Measurements from ENCODE around the gene ACIN1.

ACIN1 gene

DNA sequence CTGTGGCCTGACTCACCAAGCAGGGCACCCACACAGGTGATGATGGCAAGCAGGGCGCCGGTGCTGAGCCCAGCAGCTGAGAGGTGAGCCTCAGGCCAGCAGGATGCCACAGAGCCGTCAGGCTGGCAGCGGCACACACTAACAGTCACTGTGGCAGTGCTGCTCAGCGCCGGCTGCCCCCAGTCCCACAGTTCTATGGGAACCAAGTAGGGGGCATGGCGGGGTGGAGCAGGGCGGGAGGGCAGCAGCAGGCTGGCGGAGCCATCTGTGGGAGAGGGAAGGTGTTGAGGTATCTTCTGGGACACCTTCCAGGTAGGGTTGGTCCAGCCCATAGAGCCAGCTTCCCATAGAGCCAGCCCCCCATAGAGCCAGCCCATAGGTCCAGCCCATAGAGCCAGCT, 45.9 kb downstream of the ACIN1 start:
- in situ Hi-C loops (cut with HindIII; ENCODE audit: low sequenced_read_pairs) = no loop called here

DNA sequence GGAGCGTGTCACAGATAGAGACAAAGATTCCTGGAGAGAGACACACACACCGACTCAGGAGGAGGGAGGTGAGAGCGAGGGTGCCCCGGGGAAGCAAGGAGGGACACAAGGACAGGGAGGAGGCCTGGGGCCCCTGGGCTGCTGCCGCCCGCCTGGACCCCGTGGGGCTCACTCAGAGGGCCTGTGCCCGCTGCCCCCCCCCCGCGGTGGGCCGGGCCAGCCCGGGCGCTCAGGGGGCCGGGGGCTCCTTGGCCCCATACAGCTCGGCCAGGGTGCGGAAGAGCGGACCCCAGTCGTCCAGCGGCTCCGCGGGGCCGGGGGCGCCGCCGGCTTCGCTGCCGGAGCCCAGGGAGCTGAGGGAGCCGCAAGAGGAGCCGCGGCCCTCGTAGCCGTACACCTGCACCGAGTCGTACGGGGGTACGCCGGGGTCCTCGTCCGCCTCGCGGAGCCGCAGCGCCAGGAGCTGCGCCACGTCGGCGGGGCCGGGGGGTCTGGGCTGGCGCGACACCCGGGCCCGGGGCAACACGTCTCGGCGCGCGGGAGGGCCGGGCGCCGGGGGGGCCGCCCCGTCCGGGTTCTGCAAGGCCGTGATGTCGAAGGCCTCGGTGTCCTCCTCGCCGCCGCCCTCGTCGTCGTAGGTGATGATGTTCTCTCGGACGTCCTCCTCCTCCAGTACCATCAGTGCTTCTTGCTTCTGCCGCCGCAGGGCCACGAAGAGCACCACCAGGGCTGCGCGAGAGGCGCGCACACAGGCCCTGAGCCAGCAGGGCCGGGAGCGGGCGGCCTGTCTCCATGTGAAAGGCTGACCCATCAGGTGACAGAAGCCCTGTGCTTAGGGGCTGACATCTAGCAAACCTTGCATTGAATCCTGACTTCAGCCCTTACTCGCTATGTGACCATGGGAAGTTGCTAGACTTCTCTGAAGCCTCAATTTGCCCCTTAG, 46.9 kb downstream of the ACIN1 start:
- in situ Hi-C loops (cut with HindIII; ENCODE audit: low sequenced_read_pairs) = no loop called here

DNA sequence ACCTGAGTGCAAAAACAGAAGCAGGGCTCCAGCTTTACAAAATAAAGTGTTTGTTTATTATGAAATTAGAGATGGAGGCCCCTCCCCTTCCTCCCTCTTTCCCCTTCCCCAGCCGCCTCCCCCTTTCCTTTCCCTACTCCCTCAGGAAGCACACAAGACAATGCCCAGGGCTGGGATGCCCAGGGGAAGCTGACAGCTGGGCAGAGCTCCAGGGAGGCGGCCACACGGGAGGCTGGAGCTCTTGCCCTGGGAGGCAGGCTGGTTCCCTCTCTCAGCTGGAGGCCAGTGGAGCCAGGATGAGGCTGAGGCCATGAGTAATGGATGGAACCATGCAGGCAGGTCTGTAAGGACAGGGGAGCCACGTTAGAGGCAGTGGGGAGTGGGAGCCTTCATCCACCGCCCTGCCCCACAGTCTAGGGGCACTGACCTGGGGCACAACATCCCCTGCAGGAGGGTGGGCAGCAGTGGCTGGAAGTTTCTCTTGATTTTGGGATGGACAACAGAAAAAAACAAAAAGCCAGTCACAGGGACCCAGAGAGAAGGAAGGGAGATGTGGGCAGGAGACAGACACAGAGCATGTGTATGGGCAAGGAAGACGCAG, 47.8 kb downstream of the ACIN1 start:
- in situ Hi-C loops (cut with HindIII; ENCODE audit: low sequenced_read_pairs) = no loop called here

GRCh38 chr14:23045419-23046357, 49.2 kb downstream of the ACIN1 start:
- in situ Hi-C loops (cut with HindIII; ENCODE audit: low sequenced_read_pairs) = no loop called here

- in situ Hi-C loops (cut with HindIII; ENCODE audit: low sequenced_read_pairs) = no loop called here
Observed at GRCh38 chr14:23044840-23045239, 50.1 kb downstream of the ACIN1 start.

- in situ Hi-C loops (cut with HindIII; ENCODE audit: low sequenced_read_pairs) = no loop called here
Observed at GRCh38 chr14:23043754-23044153, 51.2 kb downstream of the ACIN1 start.

DNA sequence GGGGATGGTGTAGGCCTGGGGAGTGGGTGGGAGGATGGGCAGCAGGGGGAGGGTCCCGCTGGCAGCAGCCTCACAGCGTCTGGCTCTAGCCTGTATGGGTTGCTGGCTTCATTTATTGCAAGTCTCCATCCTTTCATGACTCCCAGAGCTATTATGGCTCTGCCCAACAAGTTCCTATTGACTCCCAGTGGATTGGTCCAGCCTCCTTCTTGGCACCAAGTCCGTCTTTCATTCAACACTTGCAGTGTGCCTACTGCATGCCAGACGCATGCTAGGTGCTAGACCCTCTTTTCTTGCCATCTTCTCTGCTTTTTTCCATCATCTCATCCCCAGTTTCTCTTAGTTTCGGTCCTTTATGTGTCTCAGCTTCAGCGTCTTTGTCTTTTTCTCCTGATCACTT, 51.8 kb downstream of the ACIN1 start:
- in situ Hi-C loops (cut with HindIII; ENCODE audit: low sequenced_read_pairs) = no loop called here

DNA sequence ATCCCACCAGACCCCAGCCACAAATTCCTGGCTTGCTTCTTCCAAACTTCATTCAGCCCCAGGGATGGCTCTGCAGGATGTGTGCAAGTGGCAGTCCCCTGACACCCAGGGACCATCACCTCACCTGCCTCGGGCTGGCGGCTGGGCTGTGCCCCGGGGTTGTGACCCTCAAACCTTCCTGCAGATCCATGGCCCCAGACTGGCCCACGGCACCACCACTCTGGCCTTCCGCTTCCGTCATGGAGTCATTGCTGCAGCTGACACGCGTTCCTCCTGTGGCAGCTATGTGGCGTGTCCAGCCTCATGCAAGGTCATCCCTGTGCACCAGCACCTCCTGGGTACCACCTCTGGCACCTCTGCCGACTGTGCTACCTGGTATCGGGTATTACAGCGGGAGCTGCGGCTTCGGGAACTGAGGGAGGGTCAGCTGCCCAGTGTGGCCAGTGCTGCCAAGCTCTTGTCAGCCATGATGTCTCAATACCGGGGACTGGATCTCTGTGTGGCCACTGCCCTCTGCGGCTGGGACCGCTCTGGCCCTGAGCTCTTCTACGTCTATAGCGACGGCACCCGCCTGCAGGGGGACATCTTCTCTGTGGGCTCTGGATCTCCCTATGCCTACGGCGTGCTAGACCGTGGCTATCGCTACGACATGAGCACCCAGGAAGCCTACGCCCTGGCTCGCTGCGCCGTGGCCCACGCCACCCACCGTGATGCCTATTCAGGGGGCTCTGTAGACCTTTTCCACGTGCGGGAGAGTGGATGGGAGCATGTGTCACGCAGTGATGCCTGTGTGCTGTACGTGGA, 52.6 kb downstream of the ACIN1 start, which contains the start of gene PSMB11:
PSMB11 (plus strand) TSS at position 51 of the 804 bp plus-strand sequence; CDS start at position 65, 14 bp downstream.
- in situ Hi-C loops (cut with HindIII; ENCODE audit: low sequenced_read_pairs) = no loop called here

- in situ Hi-C loops (cut with HindIII; ENCODE audit: low sequenced_read_pairs) = no loop called here
Observed at GRCh38 chr14:23041729-23042128, 53.2 kb downstream of the ACIN1 start.

- in situ Hi-C loops (cut with HindIII; ENCODE audit: low sequenced_read_pairs) = no loop called here
Observed at GRCh38 chr14:23040100-23040499, 54.8 kb downstream of the ACIN1 start.

DNA sequence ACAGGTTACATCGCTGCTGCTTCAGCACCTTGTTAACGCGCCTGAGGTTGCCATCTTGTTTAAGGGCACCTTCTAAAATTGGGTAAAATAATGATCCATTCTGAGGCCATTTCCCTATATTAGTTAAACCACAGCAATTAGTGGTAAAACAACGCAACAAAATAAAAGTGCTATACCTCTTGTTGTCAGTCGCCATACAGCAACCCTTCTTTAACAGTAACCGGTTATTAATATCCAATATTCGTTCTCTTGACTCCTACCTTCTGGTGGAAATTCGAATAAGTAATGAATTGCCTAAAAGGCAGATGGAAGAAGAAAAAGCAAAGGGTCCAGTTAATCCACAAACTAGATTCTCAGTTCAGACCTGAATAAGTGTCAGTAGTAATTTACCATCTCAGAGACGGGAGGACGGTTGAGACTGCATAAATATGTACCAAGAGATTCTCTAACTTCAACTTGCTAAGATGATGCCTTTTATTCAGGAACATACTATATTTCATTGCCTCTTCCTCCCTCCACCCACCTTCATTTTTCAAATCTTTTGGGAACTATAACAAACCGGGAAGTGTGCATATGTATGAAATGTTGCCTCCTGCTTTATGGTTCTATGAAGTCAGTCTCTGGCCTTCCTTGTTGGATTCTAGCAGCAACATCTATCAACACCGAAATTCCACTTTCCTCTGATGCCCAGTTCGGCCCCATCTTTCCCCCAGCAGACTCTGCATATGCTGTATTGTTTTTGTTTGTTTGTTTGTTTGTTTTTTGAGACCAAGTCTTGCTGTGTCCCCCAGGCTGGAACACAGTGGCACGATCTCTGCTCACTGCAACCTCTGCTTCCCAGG, 59.4 kb downstream of the ACIN1 start:
- in situ Hi-C loops (cut with HindIII; ENCODE audit: low sequenced_read_pairs) = no loop called here

- in situ Hi-C loops (cut with HindIII; ENCODE audit: low sequenced_read_pairs) = no loop called here
Observed at GRCh38 chr14:23034498-23035302, 60.2 kb downstream of the ACIN1 start, which contains the start of gene PSMB5. Gene PSMB5 (minus strand): TSS chr14:23034900. CDS start chr14:23034881, 19 bp downstream.

- in situ Hi-C loops (cut with HindIII; ENCODE audit: low sequenced_read_pairs) = no loop called here
Observed at GRCh38 chr14:23033801-23034497, 61.0 kb downstream of the ACIN1 start.

DNA sequence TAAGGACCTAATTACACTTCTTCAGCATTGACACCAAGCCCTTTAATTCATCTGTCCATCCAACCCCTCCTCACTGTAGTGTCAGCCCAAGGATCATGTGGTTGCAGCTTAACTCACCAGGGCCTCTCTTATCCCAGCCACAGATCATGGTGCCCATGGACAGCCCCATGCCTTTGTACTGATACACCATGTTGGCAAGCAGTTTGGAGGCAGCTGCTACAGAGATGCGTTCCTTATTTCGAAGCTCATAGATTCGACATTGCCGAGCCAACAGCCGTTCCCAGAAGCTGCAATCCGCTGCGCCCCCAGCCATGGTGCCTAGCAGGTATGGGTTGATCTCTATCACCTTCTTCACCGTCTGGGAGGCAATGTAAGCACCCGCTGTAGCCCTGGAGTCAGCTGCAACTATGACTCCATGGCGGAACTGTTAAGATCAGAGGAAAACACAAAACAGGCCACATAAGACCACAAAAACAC, 61.6 kb downstream of the ACIN1 start:
- in situ Hi-C loops (cut with HindIII; ENCODE audit: low sequenced_read_pairs) = no loop called here

DNA sequence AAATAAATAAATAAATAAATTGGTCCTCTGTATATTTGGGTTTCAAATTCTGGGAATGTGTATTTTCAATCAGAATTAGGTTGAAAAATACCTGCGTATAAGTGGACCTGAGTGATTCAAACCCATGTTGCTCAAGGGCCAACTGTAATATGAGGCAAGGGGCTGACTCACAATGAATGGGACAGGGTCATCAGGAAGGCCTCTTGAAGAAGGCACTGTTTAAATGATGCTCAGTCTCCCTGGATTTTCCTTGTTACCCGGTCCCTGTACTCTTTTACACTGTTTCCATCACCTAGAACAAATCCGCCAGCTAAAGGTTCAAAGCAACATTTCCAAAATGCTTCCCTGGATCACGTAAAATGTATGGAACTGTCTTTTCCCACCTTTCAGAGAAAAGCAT, 64.0 kb downstream of the ACIN1 start:
- in situ Hi-C loops (cut with HindIII; ENCODE audit: low sequenced_read_pairs) = no loop called here

- in situ Hi-C loops (cut with HindIII; ENCODE audit: low sequenced_read_pairs) = no loop called here
Observed at GRCh38 chr14:23028799-23029198, 66.1 kb downstream of the ACIN1 start.

DNA sequence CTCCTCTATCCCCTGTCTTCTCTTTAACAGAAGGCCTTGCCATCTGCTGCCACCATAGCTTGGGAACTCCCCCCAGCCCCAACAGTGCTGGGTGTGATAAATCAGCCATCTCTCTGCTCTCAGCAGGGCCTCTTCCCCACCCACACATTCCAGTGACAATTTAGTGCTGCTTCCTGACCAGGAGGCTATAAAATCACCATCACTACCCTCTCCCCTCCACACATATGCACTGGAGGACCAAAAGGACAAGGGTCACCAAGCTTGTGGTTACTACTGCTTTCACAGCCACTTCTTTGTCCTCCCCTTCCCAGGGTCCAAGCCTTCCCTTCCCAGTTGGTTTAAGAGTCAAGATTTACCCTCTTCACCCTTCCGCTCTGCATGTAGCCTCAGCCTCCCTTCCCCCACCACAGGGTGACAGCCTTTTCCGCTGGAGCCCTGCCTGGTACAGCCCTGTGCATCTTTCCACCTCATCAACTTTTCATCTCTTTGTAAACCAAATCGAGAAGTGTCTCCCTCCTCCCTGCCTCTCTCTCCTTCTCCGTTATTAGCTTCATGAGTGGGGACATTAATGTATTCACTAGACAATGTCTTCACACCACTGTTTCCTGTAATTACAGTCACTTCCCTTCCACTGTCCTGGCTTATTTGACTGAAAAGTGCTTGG, 69.7 kb downstream of the ACIN1 start:
- in situ Hi-C loops (cut with HindIII; ENCODE audit: low sequenced_read_pairs) = no loop called here
